HK-2 (cell line): ENCODE data around the gene AMPD3.

Source experiments
- DNase-seq: peaks from one replicate; pipeline ENCODE4 v3.0.0-alpha.2; 2018; ENCODE audit not compliant: unreplicated experiment

The AMPD3 gene

DNA sequence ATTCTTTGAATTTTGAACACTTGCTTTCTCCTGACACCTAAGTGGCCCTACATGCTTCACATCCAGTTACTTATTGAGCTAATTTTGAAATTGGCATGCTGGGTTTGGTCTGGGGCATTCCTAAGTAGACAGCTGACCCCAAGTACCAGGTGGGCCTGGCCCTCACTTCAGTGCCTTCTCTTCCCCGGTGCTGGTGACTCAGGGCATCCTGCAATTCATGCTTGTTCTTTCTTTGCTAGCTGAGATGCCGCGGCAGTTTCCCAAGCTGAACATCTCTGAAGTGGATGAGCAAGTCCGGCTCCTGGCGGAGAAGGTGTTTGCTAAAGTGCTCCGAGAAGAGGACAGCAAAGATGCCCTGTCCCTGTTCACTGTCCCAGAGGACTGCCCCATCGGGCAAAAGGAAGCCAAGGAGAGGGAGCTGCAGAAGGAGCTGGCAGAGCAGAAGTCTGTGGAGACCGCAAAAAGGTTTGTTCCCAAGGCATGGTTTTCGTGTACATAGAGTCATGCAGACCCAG, 6.3 kb downstream of the AMPD3 start:
- DNase-seq, result no peak

DNA sequence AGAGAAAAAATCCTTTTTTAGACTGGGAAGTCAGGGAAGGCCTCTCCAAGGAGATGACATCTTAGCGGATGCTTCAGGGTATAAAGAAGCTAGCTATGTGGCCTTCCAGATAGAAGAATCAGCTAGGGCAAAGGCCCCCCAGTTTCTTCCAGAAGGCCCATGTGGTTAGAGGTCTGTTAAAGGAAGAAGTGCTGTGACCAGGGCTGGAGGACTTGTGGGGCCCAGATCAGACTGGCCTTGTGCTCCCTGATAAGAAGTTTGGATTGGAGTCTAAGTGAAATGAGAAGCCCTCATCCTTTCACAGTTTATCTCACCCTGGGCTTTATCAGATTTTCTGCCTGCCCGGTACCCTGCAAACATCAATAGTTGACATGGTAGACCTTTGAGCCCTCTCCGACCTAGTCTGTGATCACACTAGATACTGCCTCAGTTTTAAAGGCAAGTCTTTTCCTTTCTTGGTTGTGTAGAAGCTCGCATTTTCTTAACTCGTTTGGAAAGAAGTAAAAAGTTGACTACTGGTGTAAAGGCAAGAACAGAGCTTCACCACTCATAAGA, 7.8 kb downstream of the AMPD3 start:
- DNase-seq, result no peak

DNA sequence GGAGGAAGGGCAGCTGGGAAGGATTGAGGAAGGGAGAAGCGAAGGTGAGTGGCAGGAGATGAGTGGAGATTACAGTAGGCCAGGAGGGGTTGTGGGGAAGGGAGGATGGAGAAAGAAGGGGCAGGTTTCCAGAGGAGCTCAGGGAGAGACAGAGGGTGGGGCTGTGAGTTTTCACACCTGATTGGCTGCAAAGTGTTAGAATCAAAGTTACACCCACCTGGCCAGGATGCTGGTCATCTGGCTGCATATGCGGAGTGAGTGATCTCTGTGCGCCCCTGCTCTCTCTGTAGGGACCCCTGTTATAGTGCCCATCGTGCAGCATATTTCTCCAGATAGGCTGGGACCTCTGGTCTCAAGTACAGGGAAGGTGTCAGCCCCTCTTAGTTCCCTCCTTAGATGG, 18.3 kb downstream of the AMPD3 start:
- DNase-seq, result no peak

DNA sequence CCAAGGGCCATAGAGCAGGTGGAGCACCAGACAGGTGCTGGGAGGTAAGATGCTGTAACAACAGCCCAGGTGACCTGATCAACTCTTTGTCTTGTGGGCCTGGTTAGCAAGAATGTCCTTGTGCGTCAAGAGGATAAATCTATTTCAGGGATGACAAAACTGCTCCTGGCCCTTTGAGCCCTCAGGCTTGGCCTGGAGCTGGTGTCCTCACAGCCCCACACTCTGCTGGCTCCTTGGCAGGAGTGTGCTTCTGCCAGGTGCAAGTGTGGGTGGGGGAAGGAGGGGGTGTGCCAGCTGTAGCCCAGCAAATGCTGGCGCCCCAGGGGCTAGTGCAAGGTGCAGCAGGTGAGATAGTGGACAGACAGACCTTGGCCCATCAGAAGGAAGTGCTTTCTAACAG, 19.5 kb downstream of the AMPD3 start:
- DNase-seq, result no peak

DNA sequence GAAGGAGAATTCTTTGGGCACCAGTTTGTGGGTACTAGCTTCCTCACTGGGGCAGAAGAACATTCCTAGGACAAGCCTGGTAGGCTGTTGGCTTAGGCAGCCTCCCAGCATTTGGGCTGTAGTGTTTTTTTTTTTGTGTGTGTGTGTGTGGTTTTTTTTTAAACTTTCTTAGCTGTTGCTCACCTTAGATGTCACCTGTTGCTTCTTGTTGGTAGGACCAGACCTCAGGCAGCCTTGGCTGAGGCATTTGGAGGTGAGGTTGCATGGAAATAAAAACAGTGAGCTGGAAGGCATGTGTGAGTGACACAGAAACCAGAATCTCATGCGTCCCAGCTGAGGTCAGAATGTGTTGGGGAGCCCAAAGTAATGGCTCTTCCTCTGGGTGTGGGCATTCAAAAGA, 21.3 kb downstream of the AMPD3 start:
- DNase-seq, result no peak

DNA sequence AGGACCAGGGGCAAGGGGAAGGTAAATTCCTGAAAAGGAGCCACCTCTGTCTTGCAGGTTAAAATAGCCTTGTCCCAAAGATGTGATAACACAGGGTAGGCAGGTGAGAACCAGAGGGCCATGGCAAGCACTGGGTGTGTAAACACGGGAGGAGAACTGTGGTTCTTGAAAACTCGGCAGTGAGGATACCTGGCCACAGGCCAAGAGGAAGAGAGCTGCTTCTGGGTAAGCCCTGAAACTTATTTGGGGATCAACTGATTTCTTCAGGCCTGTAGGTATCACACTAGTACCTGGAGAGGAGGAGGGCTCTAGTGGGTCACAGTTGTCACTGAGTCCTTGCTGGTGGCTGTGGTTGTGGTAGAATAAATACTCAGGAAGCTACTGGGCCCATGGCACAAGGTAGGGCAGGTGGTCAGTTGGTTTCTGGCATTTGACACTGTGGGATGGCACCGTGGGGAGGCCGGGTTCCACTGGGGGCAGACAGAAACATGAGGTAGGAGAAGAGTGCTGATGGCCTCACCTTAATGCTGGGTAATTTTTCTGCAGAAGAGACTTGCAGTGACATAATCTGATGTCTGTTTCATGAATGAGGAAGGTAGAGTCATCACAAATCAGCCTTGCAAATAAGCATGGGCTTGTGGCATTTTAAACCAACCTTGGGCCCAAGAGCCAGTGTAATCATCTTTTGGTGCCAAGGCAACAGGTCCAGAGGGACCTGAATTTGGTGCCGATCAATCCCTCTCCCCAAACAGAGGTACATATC, 22.0 kb downstream of the AMPD3 start:
- no peak for DNase-seq

DNA sequence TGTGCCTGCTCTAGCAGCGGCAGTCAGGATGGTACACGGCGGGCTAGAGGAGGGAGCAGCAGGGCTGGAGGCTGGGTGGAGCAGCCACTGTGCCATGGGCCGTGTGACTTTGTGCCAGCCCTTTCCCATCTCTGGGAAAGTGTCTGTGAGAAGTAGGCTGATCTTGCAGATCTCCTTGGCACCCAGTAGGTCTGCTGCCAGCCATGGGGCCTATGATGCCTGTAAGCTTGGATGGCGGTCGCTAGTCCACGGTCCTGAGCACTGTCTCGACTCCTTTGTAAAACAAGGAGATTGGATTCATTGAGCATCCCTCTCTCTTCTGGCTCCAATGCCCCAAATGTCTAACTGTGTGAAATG, 22.6 kb downstream of the AMPD3 start:
- no peak for DNase-seq

DNA sequence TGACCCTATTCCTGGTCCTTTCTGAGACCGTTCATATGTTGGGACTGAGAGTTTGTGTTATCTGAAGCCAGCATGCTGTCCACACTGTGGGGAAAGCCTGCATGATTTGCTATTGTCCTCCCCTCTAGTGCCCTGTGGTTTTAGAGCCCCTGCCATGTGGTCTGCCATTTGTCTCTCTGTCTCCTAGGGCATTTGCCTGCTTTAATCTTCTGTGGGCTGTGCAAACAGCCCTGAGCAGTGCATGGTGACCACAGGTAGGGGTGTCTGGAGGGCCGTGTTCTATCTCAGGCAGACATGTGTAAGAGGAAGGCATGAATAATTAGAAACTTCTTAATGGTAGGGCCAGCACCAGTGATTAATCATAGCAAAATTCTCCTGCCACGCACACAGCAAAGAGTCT, 23.0 kb downstream of the AMPD3 start:
- no peak for DNase-seq

DNA sequence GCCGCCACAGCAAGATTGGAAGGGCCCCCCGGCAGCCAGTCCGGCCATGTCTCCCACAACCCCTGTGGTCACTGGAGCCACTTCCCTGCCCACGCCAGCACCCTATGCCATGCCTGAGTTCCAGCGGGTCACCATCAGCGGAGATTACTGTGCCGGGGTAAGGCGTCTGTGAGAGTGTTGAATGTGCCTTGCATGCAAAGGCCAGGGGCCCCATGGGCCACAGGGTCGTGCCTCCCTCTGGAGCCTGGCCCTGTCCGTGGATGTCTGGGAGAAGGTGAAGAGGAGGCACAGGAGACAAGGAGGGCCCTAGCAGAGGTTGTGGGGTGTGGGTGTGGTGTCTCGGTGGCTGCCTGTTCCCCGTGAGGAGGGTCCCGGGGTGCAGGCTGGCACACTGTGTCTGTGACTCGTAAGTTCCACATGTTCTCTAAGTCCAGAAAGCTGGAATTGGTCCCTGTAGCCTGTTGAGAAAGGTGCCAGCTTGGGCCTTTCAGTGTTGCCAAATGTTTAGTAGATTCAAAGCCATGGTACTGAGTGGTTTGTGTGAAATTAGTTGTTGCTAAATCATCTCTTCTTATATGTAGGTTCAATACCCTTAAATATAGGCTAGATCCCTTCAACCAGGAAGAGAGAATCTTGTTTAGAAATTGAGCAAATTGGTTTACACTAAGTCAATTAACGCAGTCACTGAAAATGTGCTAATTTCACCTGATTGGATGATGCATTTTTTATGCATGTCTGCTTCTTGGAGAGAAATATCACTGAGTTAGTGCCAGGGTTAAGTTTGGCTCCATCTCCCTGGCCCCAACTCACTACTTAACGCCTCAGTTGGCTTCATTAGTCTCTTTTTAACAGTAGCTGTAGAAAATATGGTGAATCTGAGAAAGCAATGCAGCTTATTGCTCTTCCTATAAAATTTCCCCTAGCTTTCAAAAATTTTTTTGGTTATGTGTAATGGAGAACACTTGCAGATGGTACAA, 23.8 kb downstream of the AMPD3 start:
- DNase-seq, result no peak

DNA sequence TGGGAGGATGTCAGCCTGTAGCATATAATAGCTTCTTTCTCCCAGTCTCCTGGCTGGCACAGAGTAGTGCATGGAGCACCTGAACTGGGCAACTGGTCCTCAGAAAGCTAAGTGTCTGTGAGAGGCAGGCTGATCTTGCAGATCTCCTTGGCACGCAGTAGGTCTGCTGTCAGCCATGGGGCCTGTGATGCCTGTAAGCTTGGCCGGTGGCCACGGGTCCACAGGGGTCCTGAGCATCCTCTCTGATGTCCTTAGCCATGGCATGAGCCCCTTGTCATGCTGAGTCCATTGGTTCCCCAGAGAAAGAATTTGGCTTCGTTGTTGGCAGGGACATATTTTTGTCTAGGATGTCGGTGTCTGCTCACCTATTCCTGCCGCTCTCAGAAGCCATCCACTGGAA, 25.0 kb downstream of the AMPD3 start:
- no peak for DNase-seq

DNA sequence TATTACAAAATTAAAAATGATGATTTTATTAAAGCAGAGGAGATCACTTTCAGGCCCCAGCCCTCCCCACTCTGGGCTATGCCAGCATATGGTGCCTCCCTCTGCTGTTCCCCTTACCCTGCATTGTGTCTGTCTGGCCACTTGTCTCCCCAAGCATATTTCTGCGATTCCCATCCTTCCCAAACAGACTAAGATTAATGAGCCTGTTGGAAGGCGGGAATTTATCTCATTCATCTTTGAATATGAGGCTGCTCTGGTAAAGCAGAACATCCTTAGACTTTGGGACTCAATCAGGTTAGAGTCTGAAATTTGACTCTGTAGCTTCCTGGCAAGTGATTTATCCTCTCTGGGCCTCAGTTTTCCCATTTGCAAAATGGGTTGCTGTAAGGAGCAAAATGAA, 25.7 kb downstream of the AMPD3 start:
- no peak for DNase-seq

DNA sequence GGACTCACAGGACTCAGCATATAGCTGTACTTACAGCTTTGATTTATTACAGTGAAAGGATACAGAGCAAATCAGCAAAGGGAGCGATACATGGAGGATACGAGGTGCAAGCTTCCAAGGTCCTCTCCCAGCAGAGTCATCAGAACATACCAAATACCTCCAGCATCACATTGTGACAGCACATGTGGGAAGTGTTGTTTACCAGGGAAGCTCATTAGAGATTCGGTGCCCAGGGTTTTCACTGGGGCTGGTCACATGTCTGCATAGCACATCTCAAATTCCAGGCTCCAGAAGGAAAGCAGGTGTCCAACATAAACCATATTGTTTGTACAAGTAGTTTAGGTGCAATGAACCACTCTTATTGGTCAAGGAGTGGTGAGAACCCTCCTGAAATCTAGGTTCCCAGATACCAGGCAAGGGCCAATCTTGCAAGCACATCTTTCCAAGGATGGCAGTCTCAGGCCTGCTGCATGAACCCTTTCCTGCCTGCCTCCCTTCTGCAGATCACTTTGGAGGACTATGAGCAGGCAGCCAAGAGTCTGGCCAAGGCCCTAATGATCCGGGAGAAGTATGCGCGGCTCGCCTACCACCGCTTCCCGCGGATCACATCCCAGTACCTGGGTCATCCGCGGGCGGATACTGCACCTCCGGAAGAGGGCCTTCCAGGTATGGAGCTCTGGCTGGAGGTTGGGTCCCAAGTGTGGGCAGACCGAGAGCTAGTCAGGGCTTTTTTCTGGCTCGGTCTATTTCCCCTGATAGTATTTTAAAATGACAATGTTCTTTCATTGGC, 26.7 kb downstream of the AMPD3 start:
- no peak for DNase-seq

DNA sequence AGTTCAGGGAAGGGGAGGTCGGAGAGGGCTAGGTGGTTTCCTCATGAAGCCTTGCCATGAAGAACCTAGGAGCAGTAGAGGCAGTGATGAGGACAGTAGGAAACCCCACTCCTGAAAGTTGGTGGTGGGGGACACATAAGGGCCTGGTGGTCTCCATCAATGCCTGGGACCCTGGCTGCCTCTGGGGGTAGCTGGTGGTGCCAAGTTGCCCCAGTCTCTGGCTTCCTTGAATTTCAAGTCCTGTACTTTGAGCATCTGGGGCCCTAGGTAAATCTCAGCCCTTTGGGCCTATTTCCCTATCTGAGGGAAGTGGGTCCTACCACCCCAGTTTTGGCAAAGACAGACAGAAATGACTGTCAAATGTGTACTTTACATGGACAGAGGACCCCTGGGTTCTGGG, 28.1 kb downstream of the AMPD3 start:
- no peak for DNase-seq

DNA sequence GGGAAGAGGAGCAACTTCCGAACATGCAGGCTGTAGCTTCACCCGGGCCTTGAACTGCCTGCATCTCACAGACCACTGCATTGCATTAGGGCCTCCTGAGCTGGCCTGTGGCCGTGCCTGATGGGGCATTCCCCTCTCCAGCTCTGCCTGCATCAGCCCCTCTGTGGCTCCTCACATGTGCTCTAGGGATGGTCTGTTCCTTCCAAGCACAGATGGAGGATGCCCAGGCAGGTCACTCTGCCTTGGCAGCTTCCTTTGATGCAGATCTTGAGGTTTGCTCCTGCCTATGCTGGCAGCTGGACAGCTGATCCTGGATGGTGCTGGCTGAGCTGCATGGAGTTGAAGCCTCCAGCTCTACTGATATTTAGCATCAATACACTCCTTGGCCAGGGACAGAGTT, 28.5 kb downstream of the AMPD3 start:
- no peak for DNase-seq

DNA sequence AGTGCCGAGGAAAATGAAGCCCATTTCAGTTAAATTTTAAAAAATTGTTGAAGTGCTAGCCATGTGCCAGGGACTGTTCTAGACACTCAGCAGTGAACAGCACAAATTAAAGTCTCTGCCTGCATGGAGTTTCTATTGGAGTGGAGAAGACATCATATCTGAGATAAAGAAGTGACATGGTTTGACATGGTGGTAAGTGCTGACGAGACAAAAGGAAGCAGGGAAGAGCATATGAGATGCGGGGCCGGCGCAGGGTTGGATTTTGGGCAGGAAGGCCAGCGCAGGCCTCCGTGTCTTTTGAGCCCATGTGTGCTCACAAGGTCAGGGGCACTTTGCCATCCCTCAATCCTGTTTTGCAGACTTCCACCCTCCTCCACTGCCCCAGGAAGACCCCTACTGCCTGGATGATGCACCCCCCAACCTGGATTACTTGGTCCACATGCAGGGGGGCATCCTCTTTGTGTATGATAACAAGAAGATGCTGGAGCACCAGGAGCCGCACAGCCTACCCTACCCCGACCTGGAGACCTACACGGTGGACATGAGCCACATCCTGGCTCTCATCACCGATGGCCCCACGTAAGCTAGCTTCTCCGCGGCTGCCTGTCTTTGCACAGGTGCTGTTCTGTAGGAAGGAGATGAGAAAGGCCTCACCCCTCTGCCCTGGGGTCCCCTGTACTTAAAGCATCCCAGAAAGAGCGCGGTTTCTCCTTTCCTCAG, 29.6 kb downstream of the AMPD3 start:
- DNase-seq, result no peak

DNA sequence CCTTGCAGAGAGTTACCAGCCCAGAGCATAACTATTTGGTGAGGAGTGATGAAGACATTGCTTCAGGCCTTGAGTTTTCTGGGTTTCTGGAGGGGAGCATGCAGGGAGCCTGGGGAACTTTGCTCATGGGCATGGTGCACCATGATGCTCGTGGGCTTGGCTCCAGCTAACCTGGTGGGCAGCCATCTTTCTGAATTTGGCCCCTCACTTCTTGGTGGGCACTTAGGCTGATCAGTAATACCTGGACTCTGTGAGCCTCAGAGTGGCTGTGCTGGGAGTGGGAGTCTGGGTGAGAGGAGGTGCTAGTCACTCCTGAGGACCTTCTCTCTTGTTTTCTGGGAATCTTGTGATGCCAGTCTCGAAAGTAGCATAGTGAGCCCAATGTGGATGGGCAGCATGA, 30.6 kb downstream of the AMPD3 start:
- no peak for DNase-seq

DNA sequence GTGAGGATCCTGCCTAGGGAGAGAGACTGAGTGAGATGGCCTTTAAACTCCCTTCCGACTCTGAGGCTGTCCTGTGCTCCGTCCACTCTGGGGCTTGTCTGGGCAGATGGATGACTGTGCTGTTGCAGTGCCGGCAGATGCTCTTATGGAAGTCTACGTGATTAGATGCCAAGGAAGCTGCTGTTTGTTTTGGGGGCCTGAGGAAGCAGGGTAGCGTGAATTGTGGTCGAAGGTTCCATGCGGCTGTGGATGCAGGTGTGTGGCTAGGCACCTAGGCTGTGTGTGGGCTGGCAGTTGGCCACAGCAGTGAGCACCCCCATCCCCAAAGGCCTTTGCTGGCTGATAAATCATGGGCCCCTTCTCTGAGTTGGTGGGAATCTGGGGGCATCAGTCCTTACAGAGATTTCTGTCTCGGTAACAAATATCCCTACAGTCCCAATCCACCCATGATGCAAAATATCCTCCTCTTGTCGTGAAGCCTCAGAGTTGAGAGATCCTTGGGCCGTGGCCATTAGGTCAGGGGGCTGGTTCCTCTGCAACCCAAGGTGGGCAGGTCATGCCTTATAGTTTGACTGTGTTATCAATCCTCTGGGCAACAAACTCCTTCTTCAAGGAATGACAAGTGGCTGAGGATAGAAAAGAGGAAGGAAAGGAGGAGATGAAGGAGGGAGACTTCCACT, 31.2 kb downstream of the AMPD3 start:
- DNase-seq, result no peak

DNA sequence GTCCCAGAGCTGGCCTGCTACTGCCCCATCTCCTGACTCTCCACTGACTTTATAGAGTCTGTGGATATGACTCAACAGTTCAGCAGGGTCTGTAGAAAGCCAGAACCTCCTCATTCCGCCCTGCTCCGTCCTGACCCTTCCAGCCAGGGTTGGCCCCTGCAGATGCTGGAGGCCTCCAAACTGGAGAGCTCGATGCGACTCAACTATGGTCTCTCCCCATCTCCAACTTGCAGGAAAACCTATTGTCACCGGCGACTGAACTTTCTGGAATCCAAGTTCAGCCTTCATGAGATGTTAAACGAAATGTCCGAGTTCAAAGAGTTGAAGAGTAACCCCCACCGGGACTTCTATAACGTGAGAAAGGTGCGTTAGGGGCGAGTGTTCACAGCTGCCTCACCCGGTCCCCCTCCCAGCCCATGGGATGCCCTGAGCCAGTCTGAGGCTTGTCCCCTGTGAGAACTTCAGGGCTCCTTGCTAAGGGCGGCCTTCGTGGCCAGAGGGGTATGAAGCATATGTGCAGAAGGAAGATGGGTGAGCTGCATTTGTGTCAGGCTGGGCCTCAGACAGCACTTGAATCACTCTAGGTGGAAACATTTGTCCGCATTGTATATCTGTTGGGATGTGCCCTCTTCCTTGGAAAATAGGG, 32.1 kb downstream of the AMPD3 start:
- no peak for DNase-seq

DNA sequence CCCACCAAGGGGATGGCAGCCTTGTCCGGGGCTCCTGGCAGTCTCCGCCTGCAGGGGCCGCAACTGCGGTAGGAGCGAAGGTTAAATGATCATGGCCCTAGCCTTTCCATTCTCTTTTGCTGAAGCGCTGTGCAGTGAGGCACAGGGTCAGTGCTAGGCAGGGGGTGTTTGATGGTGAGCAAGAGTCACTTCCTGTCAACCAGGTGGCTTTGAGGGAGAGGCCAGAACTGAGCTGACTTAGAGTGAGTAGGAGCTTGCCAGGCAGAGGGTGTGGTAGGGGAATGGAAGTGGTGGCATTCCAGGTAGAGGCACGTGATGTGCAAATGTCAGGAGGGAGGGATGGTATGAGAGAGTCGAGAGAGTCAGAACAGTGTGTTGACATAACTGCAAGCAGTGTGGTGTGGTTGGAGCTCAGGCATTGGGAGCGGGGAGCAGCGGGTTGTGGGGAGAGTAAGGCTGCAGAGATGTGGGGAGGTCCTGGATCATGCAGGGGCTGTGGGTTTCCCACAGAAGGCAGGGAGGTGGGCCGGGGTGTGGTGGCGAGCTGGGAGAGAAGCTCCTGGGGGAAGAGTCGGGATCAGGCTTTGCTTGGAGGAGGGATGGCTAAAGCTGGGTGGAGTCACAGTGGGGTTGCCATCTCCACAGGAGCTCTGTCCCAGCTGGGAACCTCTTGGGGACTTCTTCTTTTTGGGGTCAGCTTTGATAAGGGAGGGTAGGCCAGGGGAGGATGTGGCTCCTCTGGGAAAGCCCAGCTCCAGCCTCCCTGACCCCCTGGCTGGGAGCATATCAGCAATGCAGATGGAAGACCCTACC, 33.3 kb downstream of the AMPD3 start:
- DNase-seq, result peak; percentile 17
